Measurements from ENCODE around the gene CADM1.

Gene CADM1

GRCh38 chr11:115473167-115473566 lies 31.0 kb downstream of the CADM1 start:
- no peak overlapping the region for H3K27ac ChIP-seq (ENCODE audit: poor library complexity, severe bottlenecking)
- no peaks in the 10 kb centered on the region for H3K4me1 ChIP-seq (ENCODE audit: insufficient read depth, poor library complexity, severe bottlenecking)
- TF ChIP-seq CTCF (IDR thresholded peaks at IDR 0.05; ENCODE audit: poor library complexity, severe bottlenecking), result no peak
- H3K36me3 ChIP-seq (ENCODE audit: low read depth), result no peaks in the 10 kb centered on the region
- DNase-seq (ENCODE audit: low spot score) (no peak), ATAC-seq (ENCODE audit: low read depth) (no peak)
- no peak overlapping the region for H3K4me3 ChIP-seq (ENCODE audit: severe bottlenecking)
- no peaks in the 10 kb centered on the region for H3K27me3 ChIP-seq (ENCODE audit: insufficient read depth, poor library complexity, severe bottlenecking)
- no peaks in the 10 kb centered on the region for H3K9me3 ChIP-seq (ENCODE audit: severe bottlenecking)

- Histone ChIP-seq H3K4me1 (ENCODE audit: insufficient read depth, poor library complexity, severe bottlenecking) (no peaks in the 10 kb centered on the region), H3K4me3 (ENCODE audit: severe bottlenecking) (no peak overlapping the region), H3K27ac (ENCODE audit: poor library complexity, severe bottlenecking) (no peak overlapping the region), H3K27me3 (ENCODE audit: insufficient read depth, poor library complexity, severe bottlenecking) (no peaks in the 10 kb centered on the region), H3K36me3 (ENCODE audit: low read depth) (no peaks in the 10 kb centered on the region), H3K9me3 (ENCODE audit: severe bottlenecking) (no peaks in the 10 kb centered on the region)
- TF ChIP-seq CTCF (IDR thresholded peaks at IDR 0.05; ENCODE audit: poor library complexity, severe bottlenecking), result no peak
- DNase-seq (ENCODE audit: low spot score) (no peak), ATAC-seq (ENCODE audit: low read depth) (no peak)
Observed at GRCh38 chr11:115471367-115471766, 32.8 kb downstream of the CADM1 start.

- Histone ChIP-seq H3K9me3 (ENCODE audit: severe bottlenecking) (no peaks in the 10 kb centered on the region), H3K4me3 (ENCODE audit: severe bottlenecking) (no peak overlapping the region), H3K36me3 (ENCODE audit: low read depth) (no peaks in the 10 kb centered on the region), H3K27me3 (ENCODE audit: insufficient read depth, poor library complexity, severe bottlenecking) (no peaks in the 10 kb centered on the region), H3K27ac (ENCODE audit: poor library complexity, severe bottlenecking) (no peak overlapping the region), H3K4me1 (ENCODE audit: insufficient read depth, poor library complexity, severe bottlenecking) (no peaks in the 10 kb centered on the region)
- ATAC-seq (ENCODE audit: low read depth), result no peak
- no peak for TF ChIP-seq CTCF (IDR thresholded peaks at IDR 0.05; ENCODE audit: poor library complexity, severe bottlenecking)
- no peak for DNase-seq (ENCODE audit: low spot score)
Observed at GRCh38 chr11:115470928-115471327, 33.3 kb downstream of the CADM1 start.

- Histone ChIP-seq H3K4me3 (ENCODE audit: severe bottlenecking) (no peak overlapping the region), H3K9me3 (ENCODE audit: severe bottlenecking) (no peaks in the 10 kb centered on the region), H3K27ac (ENCODE audit: poor library complexity, severe bottlenecking) (no peak overlapping the region), H3K36me3 (ENCODE audit: low read depth) (no peaks in the 10 kb centered on the region), H3K27me3 (ENCODE audit: insufficient read depth, poor library complexity, severe bottlenecking) (no peaks in the 10 kb centered on the region), H3K4me1 (ENCODE audit: insufficient read depth, poor library complexity, severe bottlenecking) (no peaks in the 10 kb centered on the region)
- no peak for TF ChIP-seq CTCF (IDR thresholded peaks at IDR 0.05; ENCODE audit: poor library complexity, severe bottlenecking)
- no peak for DNase-seq (ENCODE audit: low spot score)
- ATAC-seq (ENCODE audit: low read depth), result no peak
Observed at GRCh38 chr11:115469361-115469760, 34.9 kb downstream of the CADM1 start.

- ATAC-seq (ENCODE audit: low read depth), result no peak
- no peak overlapping the region for H3K27ac ChIP-seq (ENCODE audit: poor library complexity, severe bottlenecking)
- DNase-seq (ENCODE audit: low spot score), result no peak
- no peaks in the 10 kb centered on the region for H3K4me1 ChIP-seq (ENCODE audit: insufficient read depth, poor library complexity, severe bottlenecking)
- no peak for TF ChIP-seq CTCF (IDR thresholded peaks at IDR 0.05; ENCODE audit: poor library complexity, severe bottlenecking)
- H3K27me3 ChIP-seq (ENCODE audit: insufficient read depth, poor library complexity, severe bottlenecking), result no peaks in the 10 kb centered on the region
- no peaks in the 10 kb centered on the region for H3K36me3 ChIP-seq (ENCODE audit: low read depth)
- no peak overlapping the region for H3K4me3 ChIP-seq (ENCODE audit: severe bottlenecking)
- H3K9me3 ChIP-seq (ENCODE audit: severe bottlenecking), result no peaks in the 10 kb centered on the region
Observed at GRCh38 chr11:115466122-115466521, 38.1 kb downstream of the CADM1 start.

Measured in RWPE2 (cell line).